HCT116 (cell line): ENCODE measurements around the gene ATP8A1. TPM values are rescaled to one million over a fixed set of nuclear protein-coding genes. Genes with fewer than 3 reads are reported as not detected.

Experiments
- ATAC-seq: fragments of 200-7000 bp; cut with Tn5 transposase; 2 replicates; pipeline ENCODE4 v1.9.1; 2020; ENCODE audit warnings: mild to moderate bottlenecking, moderate library complexity
- BruUV-seq: library from RNA; stranded (reverse); fragments of 400-500 nt; replicated peaks from 2 replicates; lab custom pipeline; 2021; lab: Mats Ljungman, UMichigan
- CTCF ChIA-PET: fragments of 300-600 bp; sonication (Branson Sonifier 250); formaldehyde crosslinking; loops from one replicate; lab custom pipeline; 2021; ENCODE audit warnings: antibody characterized with exemption; lab: Charles Lee
- POLR2A ChIA-PET: fragments of 300-600, 350-600 bp; sonication (Branson Sonifier 250); formaldehyde crosslinking; loops from one replicate; lab custom pipeline; 2021; ENCODE audit warnings: antibody characterized with exemption; lab: Charles Lee
- RAD21 ChIA-PET, 2 experiments: fragments of 300-600 bp; sonication (Branson Sonifier 250); formaldehyde crosslinking; loops; one replicate each; lab custom pipeline; 2023; ENCODE audit warnings: low total read pairs in 2 of 2; ENCODE audit not compliant: uncharacterized antibody in 2 of 2, unreplicated experiment in 2 of 2, low non-redundant PET in 1 of 2; lab: Charles Lee
- DNase-seq: peaks from one replicate; pipeline ENCODE4 v3.0.0-alpha.2; 2010; ENCODE audit warnings: low read depth, low spot score
- H2AFZ ChIP-seq: fragments of 200-600 bp; shearing (Covaris generic), sonication (generic); 2 replicates; pipeline ENCODE4 v1.6.1; 2017; ENCODE audit warnings: low read depth, mixed run types, mixed read lengths, antibody characterized with exemption, low read length; ENCODE audit not compliant: poor library complexity, severe bottlenecking
- H3K27ac ChIP-seq: 2 replicates; pipeline ENCODE4 v1.5.1; 2012; ENCODE audit warnings: low read depth, low read length
- H3K27me3 ChIP-seq: fragments of 200-600 bp; sonication (generic); 2 replicates; pipeline ENCODE4 v1.6.1; 2016; ENCODE audit warnings: mixed run types, low read length, mixed read lengths; ENCODE audit not compliant: insufficient read depth
- H3K36me3 ChIP-seq, 2 experiments: fragments of 200-500 bp in 1 of 2; fragments of 200-600 bp in 1 of 2; sonication (Bioruptor generic) in 1 of 2; sonication (generic) in 1 of 2; 2 replicates each; pipeline versions ENCODE4 v1.5.1 to v1.6.1; 2014 to 2016; ENCODE audit warnings: low read length in 2 of 2, inconsistent platforms in 1 of 2, mixed read lengths in 1 of 2, mixed run types in 1 of 2; ENCODE audit not compliant: insufficient read depth in 2 of 2, control insufficient read depth in 1 of 2
- H3K4me1 ChIP-seq, 2 experiments: fragments of 200-600 bp in 1 of 2; sonication (generic) in 1 of 2; 2 replicates each; pipeline versions ENCODE4 v1.5.1 to v1.6.1; 2012 to 2017; ENCODE audit warnings: low read length in 2 of 2, inconsistent platforms in 1 of 2, mild to moderate bottlenecking in 1 of 2, mixed read lengths in 1 of 2, mixed run types in 1 of 2, moderate library complexity in 1 of 2; ENCODE audit not compliant: insufficient read depth in 2 of 2, control insufficient read depth in 1 of 2
- H3K4me2 ChIP-seq: fragments of 200-600 bp; sonication (generic); 2 replicates; pipeline ENCODE4 v1.6.1; 2017; ENCODE audit warnings: mixed run types, low read length, mixed read lengths
- H3K4me3 ChIP-seq, 2 experiments: fragments of 200-600 bp in 1 of 2; sonication (generic) in 1 of 2; replicated peaks in 1 of 2; 2 replicates each; pipeline ENCODE4 v1.5.1; 2011 to 2016; ENCODE audit warnings: low read length in 2 of 2, control low read depth in 1 of 2, low read depth in 1 of 2, mild to moderate bottlenecking in 1 of 2, mixed read lengths in 1 of 2, mixed run types in 1 of 2
- H3K79me2 ChIP-seq: fragments of 200-600 bp; sonication (generic); 2 replicates; pipeline ENCODE4 v1.6.1; 2017; ENCODE audit warnings: mild to moderate bottlenecking, mixed run types, low read length, moderate library complexity, mixed read lengths; ENCODE audit not compliant: insufficient read depth
- H3K9ac ChIP-seq: fragments of 200-600 bp; sonication (generic); 2 replicates; pipeline ENCODE4 v1.6.1; 2016; ENCODE audit warnings: low read length, mixed read lengths
- H3K9me2 ChIP-seq: fragments of 200-600 bp; sonication (generic), shearing (Covaris generic); 2 replicates; pipeline ENCODE4 v1.6.1; 2017; ENCODE audit warnings: mixed run types, mild to moderate bottlenecking, moderate library complexity; ENCODE audit not compliant: insufficient read depth
- H3K9me3 ChIP-seq, 2 experiments: fragments of 200-500 bp in 1 of 2; fragments of 200-600 bp in 1 of 2; sonication (Bioruptor generic) in 1 of 2; sonication (generic) in 1 of 2; 2 replicates each; pipeline ENCODE4 v1.6.1; 2014 to 2017; ENCODE audit warnings: low read length in 2 of 2, mixed read lengths in 2 of 2, inconsistent platforms in 1 of 2, low read depth in 1 of 2, mild to moderate bottlenecking in 1 of 2, mixed run types in 1 of 2, moderate library complexity in 1 of 2; ENCODE audit not compliant: control insufficient read depth in 1 of 2, insufficient read depth in 1 of 2
- H4K20me1 ChIP-seq: fragments of 200-600 bp; sonication (generic), shearing (Covaris generic); 2 replicates; pipeline ENCODE4 v1.6.1; 2017; ENCODE audit warnings: mixed run types, mild to moderate bottlenecking, moderate library complexity; ENCODE audit not compliant: insufficient read depth
- CBX3 ChIP-seq: IDR thresholded peaks from 2 replicates; pipeline ENCODE4 v1.6.1; 2012; ENCODE audit warnings: low read depth
- CEBPB ChIP-seq: IDR thresholded peaks from 2 replicates; pipeline ENCODE4 v1.6.1; 2012; ENCODE audit warnings: low read depth
- EGR1 ChIP-seq: IDR thresholded peaks from 2 replicates; pipeline ENCODE4 v1.6.1; 2012; ENCODE audit warnings: low read depth
- EZH2phosphoT487 ChIP-seq: fragments of 200-600 bp; IDR thresholded peaks from 2 replicates; pipeline ENCODE4 v1.6.1; 2018; ENCODE audit warnings: antibody characterized with exemption, borderline replicate concordance
- FOSL1 ChIP-seq: IDR thresholded peaks from 2 replicates; pipeline ENCODE4 v1.6.1; 2012; ENCODE audit warnings: low read depth
- RAD21 ChIP-seq: IDR thresholded peaks from 2 replicates; pipeline ENCODE4 v1.6.1; 2012; ENCODE audit warnings: low read depth, mild to moderate bottlenecking
- SIN3A ChIP-seq: IDR thresholded peaks from 2 replicates; pipeline ENCODE4 v1.6.1; 2012; ENCODE audit warnings: low read depth
- SP1 ChIP-seq: IDR thresholded peaks from 2 replicates; pipeline ENCODE4 v1.6.1; 2012; ENCODE audit warnings: low read depth
- SRF ChIP-seq: IDR thresholded peaks from 2 replicates; pipeline ENCODE4 v1.6.1; 2012; ENCODE audit warnings: low read depth
- ZFX ChIP-seq: fragments of 450-650 bp; IDR thresholded peaks from 2 replicates; pipeline ENCODE4 v1.6.1; 2017
- ZNF274 ChIP-seq: fragments of 200-500 bp; sonication (Bioruptor generic); IDR thresholded peaks from 2 replicates; pipeline ENCODE4 v1.6.1; 2014; ENCODE audit warnings: mild to moderate bottlenecking, low read depth, low read length, inconsistent platforms
- intact Hi-C: fragments of 100-400 bp; cut with micrococcal nuclease; formaldehyde crosslinking; loops from 2 replicates; pipeline ENCODE4 v1.10.0; 2022
- total RNA-seq: library from RNA; stranded (reverse); gene quantifications from one replicate; pipeline ENCODE4 v1.2.1, GENCODE V29; 2021; ENCODE audit not compliant: unreplicated experiment
- TF ChIP-seq, protein P1 (sequence below): IDR thresholded peaks from 2 replicates; pipeline ENCODE4 v1.6.1; 2011; ENCODE audit warnings: mild to moderate bottlenecking, low read length, moderate library complexity; ENCODE audit not compliant: insufficient replicate concordance; ENCODE audit errors: extremely low read depth
- TF ChIP-seq, protein P2 (sequence below), 3 experiments: fragments of 200-600 bp in 1 of 3; sonication (generic) in 1 of 3; IDR thresholded peaks in 2 of 3; conservative IDR thresholded peaks in 1 of 3; 2 replicates each; pipeline ENCODE4 v1.5.1; 2012 to 2017; ENCODE audit warnings: low read depth in 2 of 3, low read length in 2 of 3, antibody characterized with exemption in 1 of 3, borderline replicate concordance in 1 of 3, control low read depth in 1 of 3, mild to moderate bottlenecking in 1 of 3, mixed read lengths in 1 of 3, mixed run types in 1 of 3, moderate library complexity in 1 of 3; ENCODE audit not compliant: insufficient read depth in 1 of 3
- TF ChIP-seq, protein P3 (sequence below): IDR thresholded peaks from 2 replicates; pipeline ENCODE4 v1.6.1; 2012

ATP8A1 gene
- total RNA-seq, 1 experiment from 2014 or later = 1.9 TPM

DNA sequence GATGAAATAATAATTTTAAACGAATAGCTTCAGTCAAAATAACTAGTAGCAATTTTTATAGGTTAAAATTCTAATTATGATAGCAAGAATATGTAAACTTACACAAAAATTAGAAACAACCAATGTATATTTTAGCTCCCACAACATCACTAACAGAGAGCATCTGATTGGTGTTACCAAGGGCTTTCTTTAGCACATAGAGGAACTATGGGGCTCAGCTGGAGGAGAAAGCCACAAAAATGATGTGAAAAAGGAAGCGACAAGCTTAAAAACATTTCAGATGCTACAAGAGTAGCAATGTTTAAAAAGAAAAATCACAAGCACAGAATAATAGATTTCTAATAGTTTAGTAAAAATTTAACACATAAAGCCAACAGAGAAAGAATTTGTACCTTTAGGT lies 56.3 kb downstream of the ATP8A1 start (continued):
- TF ChIP-seq, protein P1, sequence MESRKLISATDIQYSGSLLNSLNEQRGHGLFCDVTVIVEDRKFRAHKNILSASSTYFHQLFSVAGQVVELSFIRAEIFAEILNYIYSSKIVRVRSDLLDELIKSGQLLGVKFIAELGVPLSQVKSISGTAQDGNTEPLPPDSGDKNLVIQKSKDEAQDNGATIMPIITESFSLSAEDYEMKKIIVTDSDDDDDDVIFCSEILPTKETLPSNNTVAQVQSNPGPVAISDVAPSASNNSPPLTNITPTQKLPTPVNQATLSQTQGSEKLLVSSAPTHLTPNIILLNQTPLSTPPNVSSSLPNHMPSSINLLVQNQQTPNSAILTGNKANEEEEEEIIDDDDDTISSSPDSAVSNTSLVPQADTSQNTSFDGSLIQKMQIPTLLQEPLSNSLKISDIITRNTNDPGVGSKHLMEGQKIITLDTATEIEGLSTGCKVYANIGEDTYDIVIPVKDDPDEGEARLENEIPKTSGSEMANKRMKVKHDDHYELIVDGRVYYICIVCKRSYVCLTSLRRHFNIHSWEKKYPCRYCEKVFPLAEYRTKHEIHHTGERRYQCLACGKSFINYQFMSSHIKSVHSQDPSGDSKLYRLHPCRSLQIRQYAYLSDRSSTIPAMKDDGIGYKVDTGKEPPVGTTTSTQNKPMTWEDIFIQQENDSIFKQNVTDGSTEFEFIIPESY = no peak
- no peak for TF ChIP-seq RAD21
- TF ChIP-seq, protein P2, sequence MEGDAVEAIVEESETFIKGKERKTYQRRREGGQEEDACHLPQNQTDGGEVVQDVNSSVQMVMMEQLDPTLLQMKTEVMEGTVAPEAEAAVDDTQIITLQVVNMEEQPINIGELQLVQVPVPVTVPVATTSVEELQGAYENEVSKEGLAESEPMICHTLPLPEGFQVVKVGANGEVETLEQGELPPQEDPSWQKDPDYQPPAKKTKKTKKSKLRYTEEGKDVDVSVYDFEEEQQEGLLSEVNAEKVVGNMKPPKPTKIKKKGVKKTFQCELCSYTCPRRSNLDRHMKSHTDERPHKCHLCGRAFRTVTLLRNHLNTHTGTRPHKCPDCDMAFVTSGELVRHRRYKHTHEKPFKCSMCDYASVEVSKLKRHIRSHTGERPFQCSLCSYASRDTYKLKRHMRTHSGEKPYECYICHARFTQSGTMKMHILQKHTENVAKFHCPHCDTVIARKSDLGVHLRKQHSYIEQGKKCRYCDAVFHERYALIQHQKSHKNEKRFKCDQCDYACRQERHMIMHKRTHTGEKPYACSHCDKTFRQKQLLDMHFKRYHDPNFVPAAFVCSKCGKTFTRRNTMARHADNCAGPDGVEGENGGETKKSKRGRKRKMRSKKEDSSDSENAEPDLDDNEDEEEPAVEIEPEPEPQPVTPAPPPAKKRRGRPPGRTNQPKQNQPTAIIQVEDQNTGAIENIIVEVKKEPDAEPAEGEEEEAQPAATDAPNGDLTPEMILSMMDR (IDR thresholded peaks at IDR 0.05 in 2 of 3, conservative IDR thresholded peaks at IDR 0.05 in 1 of 3; ENCODE audit: borderline replicate concordance in 1 of 3, insufficient read depth in 1 of 3, low read depth in 2 of 3, low read length in 2 of 3) = no peak
- TF ChIP-seq CBX3 = no peak
- no peak for TF ChIP-seq EZH2phosphoT487
- TF ChIP-seq FOSL1 = no peak
- TF ChIP-seq ZFX = no peak
- TF ChIP-seq, all 23 proteins: peak for 0

DNA sequence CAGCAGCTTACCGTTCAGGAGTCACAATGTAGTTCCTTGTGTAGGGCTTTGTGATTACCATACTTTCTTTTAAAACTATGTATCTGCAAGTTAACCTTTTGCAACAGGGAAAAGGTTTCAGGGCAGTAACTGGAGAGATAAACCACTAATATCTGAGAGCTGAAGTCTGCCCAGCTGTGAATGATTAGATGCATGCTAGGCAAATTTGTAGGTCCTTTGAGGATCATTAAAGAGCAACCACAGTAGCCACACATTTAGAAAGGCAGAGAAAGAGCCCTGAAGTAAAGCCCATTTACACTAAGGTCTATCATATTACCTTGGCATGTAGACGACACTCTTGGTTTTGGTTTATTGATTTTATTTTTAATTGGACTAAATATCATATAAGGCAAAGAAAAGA lies 60.0 kb downstream of the ATP8A1 start:
- no peaks in the 10 kb centered on the region; the same call in 1 of the 2 replicates for H4K20me1 ChIP-seq
- ChIA-PET POLR2A (no interaction called here), RAD21 (no interaction called here), CTCF (no interaction called here)
- intact Hi-C loops = no loop called here
- DNase-seq (no peak), ATAC-seq (no peak)
- H3K4me3 ChIP-seq = no peak overlapping the region
- H3K4me2 ChIP-seq = no peak overlapping the region
- no peaks in the 10 kb centered on the region for H3K36me3 ChIP-seq
- no peaks in the 10 kb centered on the region for H3K79me2 ChIP-seq
- H3K4me1 ChIP-seq = no peaks in the 10 kb centered on the region
- no peak overlapping the region for H3K27ac ChIP-seq
- no peak overlapping the region for H2AFZ ChIP-seq
- no peaks in the 10 kb centered on the region for H3K9me2 ChIP-seq
- H3K27me3 ChIP-seq = no peaks in the 10 kb centered on the region; the same call in 1 of the 2 replicates
- H3K9me3 ChIP-seq = no peaks in the 10 kb centered on the region
- no peak overlapping the region for H3K9ac ChIP-seq
- no TSS peak for BruUV-seq
- TF ChIP-seq, protein P2 (IDR thresholded peaks at IDR 0.05 in 2 of 3, conservative IDR thresholded peaks at IDR 0.05 in 1 of 3; ENCODE audit: borderline replicate concordance in 1 of 3, insufficient read depth in 1 of 3, low read depth in 2 of 3, low read length in 2 of 3) = no peak
- no peak for TF ChIP-seq EGR1
- TF ChIP-seq CBX3 = no peak
- no peak for TF ChIP-seq SRF
- TF ChIP-seq, protein P1 = no peak
- TF ChIP-seq SIN3A = no peak
- no peak for TF ChIP-seq ZNF274
- TF ChIP-seq SP1 = no peak
- no peak for TF ChIP-seq CEBPB
- TF ChIP-seq, protein P3, sequence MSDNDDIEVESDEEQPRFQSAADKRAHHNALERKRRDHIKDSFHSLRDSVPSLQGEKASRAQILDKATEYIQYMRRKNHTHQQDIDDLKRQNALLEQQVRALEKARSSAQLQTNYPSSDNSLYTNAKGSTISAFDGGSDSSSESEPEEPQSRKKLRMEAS = no peak
- TF ChIP-seq FOSL1 = no peak
- TF ChIP-seq, all 23 proteins: peak for 0
